IMR-90 (cell line): Measurements from ENCODE around the gene KRTAP12-3. TPM values are rescaled to one million over a fixed set of nuclear protein-coding genes. Genes with fewer than 3 reads are reported as not detected.

ENCODE experiments used
- ATAC-seq: fragments of 200-7000 bp; cut with Tn5 transposase; 2 replicates; pipeline ENCODE4 v1.9.1; 2020; ENCODE audit warnings: low read depth, mild to moderate bottlenecking, moderate library complexity
- BruUV-seq: library from RNA; stranded (reverse); fragments of 400-500 nt; replicated peaks from 2 replicates; lab custom pipeline; 2021; lab: Mats Ljungman, UMichigan
- CTCF ChIA-PET: fragments of 300-600 bp; formaldehyde crosslinking; extraction: SDS; loops from one replicate; lab custom pipeline; 2021; ENCODE audit warnings: antibody characterized with exemption; lab: Yijun Ruan, JAX
- POLR2A ChIA-PET: fragments of 300-600 bp; sonication (Branson Sonifier 250); formaldehyde crosslinking; loops from one replicate; lab custom pipeline; 2022; ENCODE audit warnings: antibody characterized with exemption; ENCODE audit not compliant: unreplicated experiment; lab: Charles Lee
- DNase-seq: peaks from one replicate; pipeline ENCODE4 v3.0.0; 2013
- H2AFZ ChIP-seq: replicated peaks from 2 replicates; pipeline ENCODE3; 2013; ENCODE audit warnings: low read length, mild to moderate bottlenecking; ENCODE audit not compliant: poor library complexity
- H2AK5ac ChIP-seq: 2 replicates; pipeline ENCODE4 v1.6.1; 2013; ENCODE audit warnings: low read depth, low read length, inconsistent platforms
- H2AK9ac ChIP-seq: replicated peaks from 2 replicates; pipeline ENCODE3; 2013; ENCODE audit warnings: mild to moderate bottlenecking, low read depth, low read length, moderate library complexity; ENCODE audit not compliant: poor library complexity
- H2BK120ac ChIP-seq: 2 replicates; pipeline ENCODE4 v1.6.1; 2013; ENCODE audit warnings: low read depth, low read length, inconsistent platforms
- H2BK15ac ChIP-seq: 3 replicates; pipeline ENCODE4 v1.6.1; 2013; ENCODE audit warnings: low read depth, low read length, inconsistent platforms
- H2BK20ac ChIP-seq: 2 replicates; pipeline ENCODE4 v1.6.1; 2013; ENCODE audit warnings: low read depth, mild to moderate bottlenecking, inconsistent platforms, low read length, moderate library complexity
- H2BK5ac ChIP-seq: 2 replicates; pipeline ENCODE4 v1.6.1; 2013; ENCODE audit warnings: mild to moderate bottlenecking, low read depth, low read length, inconsistent platforms; ENCODE audit not compliant: poor library complexity, severe bottlenecking
- H3K14ac ChIP-seq: replicated peaks from 2 replicates; pipeline ENCODE4 v1.6.1; 2013; ENCODE audit warnings: low read depth, low read length, inconsistent platforms
- H3K18ac ChIP-seq: 2 replicates; pipeline ENCODE4 v1.6.1; 2013; ENCODE audit warnings: low read depth, low read length, control low read depth
- H3K23ac ChIP-seq: 2 replicates; pipeline ENCODE4 v1.6.1; 2013; ENCODE audit warnings: low read depth, low read length, inconsistent platforms
- H3K27ac ChIP-seq: 2 replicates; pipeline ENCODE4 v1.5.1; 2013; ENCODE audit warnings: mild to moderate bottlenecking, control low read depth, low read length; ENCODE audit not compliant: insufficient read depth
- H3K27me3 ChIP-seq: 2 replicates; pipeline ENCODE4 v1.6.1; 2013; ENCODE audit warnings: low read length; ENCODE audit not compliant: control insufficient read depth, insufficient read depth
- H3K36me3 ChIP-seq: 2 replicates; pipeline ENCODE4 v1.6.1; 2013; ENCODE audit warnings: low read length, mixed read lengths; ENCODE audit not compliant: control insufficient read depth, insufficient read depth
- H3K4ac ChIP-seq: 2 replicates; pipeline ENCODE4 v1.6.1; 2013; ENCODE audit warnings: low read depth, low read length, inconsistent platforms
- H3K4me1 ChIP-seq: 2 replicates; pipeline ENCODE4 v1.6.1; 2013; ENCODE audit warnings: low read length, mixed read lengths; ENCODE audit not compliant: control insufficient read depth, insufficient read depth
- H3K4me2 ChIP-seq: 2 replicates; pipeline ENCODE4 v1.6.1; 2013; ENCODE audit warnings: low read depth, mild to moderate bottlenecking, control low read depth, low read length, moderate library complexity
- H3K4me3 ChIP-seq: 2 replicates; pipeline ENCODE4 v1.5.1; 2013; ENCODE audit warnings: low read depth, mild to moderate bottlenecking, control low read depth, low read length, moderate library complexity; ENCODE audit not compliant: insufficient read depth
- H3K56ac ChIP-seq: 2 replicates; pipeline ENCODE4 v1.6.1; 2013; ENCODE audit warnings: low read length, inconsistent platforms; ENCODE audit not compliant: insufficient read depth; ENCODE audit errors: extremely low read depth
- H3K79me1 ChIP-seq, 2 experiments: 2 replicates each; pipeline ENCODE4 v1.6.1; 2013; ENCODE audit warnings: low read length in 2 of 2, inconsistent platforms in 1 of 2, low read depth in 1 of 2
- H3K9ac ChIP-seq: 2 replicates; pipeline ENCODE4 v1.6.1; 2013; ENCODE audit warnings: low read depth, low read length, control low read depth
- H3K9me1 ChIP-seq: 2 replicates; pipeline ENCODE4 v1.6.1; 2013; ENCODE audit warnings: low read length, inconsistent platforms; ENCODE audit not compliant: insufficient read depth
- H3K9me3 ChIP-seq: 2 replicates; pipeline ENCODE4 v1.6.1; 2013; ENCODE audit warnings: low read length; ENCODE audit not compliant: control insufficient read depth, insufficient read depth
- H4K20me1 ChIP-seq: 2 replicates; pipeline ENCODE4 v1.6.1; 2013; ENCODE audit warnings: low read length, inconsistent platforms; ENCODE audit not compliant: insufficient read depth
- H4K5ac ChIP-seq: 2 replicates; pipeline ENCODE4 v1.6.1; 2013; ENCODE audit warnings: mild to moderate bottlenecking, low read depth, low read length, control low read depth
- H4K8ac ChIP-seq, 2 experiments: 2 replicates each; pipeline ENCODE4 v1.6.1; 2013; ENCODE audit warnings: low read depth in 2 of 2, low read length in 2 of 2, control low read depth in 1 of 2, inconsistent platforms in 1 of 2
- H4K91ac ChIP-seq: 2 replicates; pipeline ENCODE4 v1.6.1; 2013; ENCODE audit warnings: low read depth, low read length, inconsistent platforms; ENCODE audit not compliant: insufficient read depth
- BHLHE40 ChIP-seq: fragments of 150-350 bp; IDR thresholded peaks from 2 replicates; pipeline ENCODE4 v1.6.1; 2016; ENCODE audit warnings: mild to moderate bottlenecking, low read depth, low read length
- CEBPB ChIP-seq: IDR thresholded peaks from 2 replicates; pipeline ENCODE4 v1.6.1; 2012; ENCODE audit warnings: low read depth, low read length, improper control_type of control experiment
- CHD1 ChIP-seq: IDR thresholded peaks from 2 replicates; pipeline ENCODE4 v1.6.1; 2012; ENCODE audit warnings: low read depth, low read length, improper control_type of control experiment
- ELK1 ChIP-seq: fragments of 150-350 bp; IDR thresholded peaks from 2 replicates; pipeline ENCODE4 v1.6.1; 2016; ENCODE audit warnings: low read depth, mild to moderate bottlenecking, low read length, moderate library complexity, borderline replicate concordance
- FOS ChIP-seq: fragments of 150-350 bp; IDR thresholded peaks from 2 replicates; pipeline ENCODE4 v1.6.1; 2016; ENCODE audit warnings: low read depth, low read length
- MAFK ChIP-seq: IDR thresholded peaks from 2 replicates; pipeline ENCODE4 v1.6.1; 2012; ENCODE audit warnings: low read depth, low read length, improper control_type of control experiment
- MAZ ChIP-seq: IDR thresholded peaks from 2 replicates; pipeline ENCODE4 v1.6.1; 2012; ENCODE audit warnings: low read depth, mild to moderate bottlenecking, low read length, improper control_type of control experiment, moderate library complexity, borderline replicate concordance
- MXI1 ChIP-seq: IDR thresholded peaks from 2 replicates; pipeline ENCODE4 v1.6.1; 2012; ENCODE audit warnings: low read depth, mild to moderate bottlenecking, low read length, moderate library complexity, borderline replicate concordance
- NFE2L2 ChIP-seq: fragments of 150-350 bp; IDR thresholded peaks from 2 replicates; pipeline ENCODE4 v1.6.1; 2016; ENCODE audit warnings: low read depth, mild to moderate bottlenecking, low read length
- POLR2A ChIP-seq: IDR thresholded peaks from 2 replicates; pipeline ENCODE4 v1.6.1; 2012; ENCODE audit warnings: mild to moderate bottlenecking, low read depth, low read length
- RAD21 ChIP-seq: IDR thresholded peaks from 2 replicates; pipeline ENCODE4 v1.6.1; 2012; ENCODE audit warnings: low read length, improper control_type of control experiment
- RCOR1 ChIP-seq: IDR thresholded peaks from 2 replicates; pipeline ENCODE4 v1.6.1; 2012; ENCODE audit warnings: mild to moderate bottlenecking, low read length, improper control_type of control experiment; ENCODE audit not compliant: insufficient replicate concordance
- RFX5 ChIP-seq: IDR thresholded peaks from 2 replicates; pipeline ENCODE4 v1.8.0; 2012; ENCODE audit warnings: low read depth, mild to moderate bottlenecking, low read length, moderate library complexity
- SMC3 ChIP-seq: fragments of 150-350 bp; IDR thresholded peaks from 2 replicates; pipeline ENCODE4 v1.6.1; 2016; ENCODE audit warnings: low read depth, mild to moderate bottlenecking, antibody characterized with exemption, low read length, moderate library complexity
- WGBS, 2 experiments: methylation state at CpG; one replicate each; pipeline versions ENCODE4 v1.1.5 to v1.1.7; 2013; ENCODE audit warnings: missing lambda C conversion rate in 2 of 2; ENCODE audit not compliant: insufficient read length in 1 of 2; ENCODE audit errors: extremely low coverage in 2 of 2; 5-methylcytosine and 5-hydroxymethylcytosine counted together
- dilution Hi-C: fragments of 300-500 bp; cut with HindIII; formaldehyde crosslinking; loops from one replicate; pipeline ENCODE4 v1.14.3; 2018; ENCODE audit warnings: low sequenced_read_pairs; ENCODE audit not compliant: unreplicated experiment
- in situ Hi-C: fragments of 300-500 bp; cut with MboI; formaldehyde crosslinking; loops from 3 replicates; pipeline ENCODE4 v1.14.3; 2019; ENCODE audit warnings: low sequenced_read_pairs, inconsistent platforms, mixed read lengths
- intact Hi-C: fragments of 100-400 bp; cut with micrococcal nuclease; formaldehyde crosslinking; loops from 2 replicates; pipeline ENCODE4 v1.10.0; 2022
- polyA plus RNA-seq, 3 experiments: library from polyadenylated mRNA; depleted of rRNA; stranded (reverse); fragments of >200 nt; gene quantifications; 2 replicates each; pipeline ENCODE4 v1.2.3, GENCODE V29; 2012; ENCODE audit warnings: low replicate concordance in 1 of 3
- total RNA-seq: library from RNA; depleted of rRNA; stranded (reverse); fragments of >200 nt; gene quantifications from 2 replicates; pipeline ENCODE4 v1.2.3, GENCODE V29; 2012
- TF ChIP-seq, protein P1 (sequence below): fragments of 150-350 bp; IDR thresholded peaks from 2 replicates; pipeline ENCODE4 v1.6.1; 2017; ENCODE audit warnings: mild to moderate bottlenecking, antibody characterized with exemption, low read length, low read depth
- TF ChIP-seq, protein P2 (sequence below): conservative IDR thresholded peaks from 2 replicates; pipeline ENCODE4 v1.5.1; 2012; ENCODE audit warnings: mild to moderate bottlenecking, low read depth, low read length, improper control_type of control experiment

The KRTAP12-3 gene
- total and polyA plus RNA-seq, 2 of the 4 experiments (the other 2 are of a cell fraction): not detected

DNA sequence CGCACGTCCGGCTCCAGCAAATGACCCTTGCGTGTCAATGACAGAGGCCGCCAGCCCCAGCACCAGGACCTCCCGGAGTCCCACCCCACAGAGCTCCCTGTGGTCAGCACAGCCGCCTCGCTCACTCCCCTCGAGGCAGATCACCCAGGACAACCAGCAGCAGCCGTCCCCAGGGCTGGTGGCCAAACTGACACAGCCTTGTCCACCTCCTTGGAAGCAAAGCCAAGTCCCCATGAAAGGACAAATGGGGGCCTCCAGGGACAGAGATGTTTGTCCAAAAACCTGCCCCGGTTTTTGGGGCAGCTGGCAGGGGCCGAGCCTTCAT, 18.4 kb upstream of the KRTAP12-3 start:
- no peak overlapping the region for H4K91ac ChIP-seq
- intact Hi-C loops (no loop called here), in situ Hi-C loops (no loop called here), dilution Hi-C loops (no loop called here)
- no peak overlapping the region for H3K18ac ChIP-seq
- TF ChIP-seq MXI1 (no peak), CEBPB (no peak), NFE2L2 (no peak), FOS (no peak), SMC3 (no peak), CHD1 (no peak), BHLHE40 (no peak), ELK1 (no peak), RAD21 (no peak), POLR2A (no peak), MAFK (no peak), RCOR1 (no peak), MAZ (no peak), RFX5 (no peak)
- TF ChIP-seq, protein P1, sequence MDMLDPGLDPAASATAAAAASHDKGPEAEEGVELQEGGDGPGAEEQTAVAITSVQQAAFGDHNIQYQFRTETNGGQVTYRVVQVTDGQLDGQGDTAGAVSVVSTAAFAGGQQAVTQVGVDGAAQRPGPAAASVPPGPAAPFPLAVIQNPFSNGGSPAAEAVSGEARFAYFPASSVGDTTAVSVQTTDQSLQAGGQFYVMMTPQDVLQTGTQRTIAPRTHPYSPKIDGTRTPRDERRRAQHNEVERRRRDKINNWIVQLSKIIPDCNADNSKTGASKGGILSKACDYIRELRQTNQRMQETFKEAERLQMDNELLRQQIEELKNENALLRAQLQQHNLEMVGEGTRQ: no peak
- TF ChIP-seq, protein P2, sequence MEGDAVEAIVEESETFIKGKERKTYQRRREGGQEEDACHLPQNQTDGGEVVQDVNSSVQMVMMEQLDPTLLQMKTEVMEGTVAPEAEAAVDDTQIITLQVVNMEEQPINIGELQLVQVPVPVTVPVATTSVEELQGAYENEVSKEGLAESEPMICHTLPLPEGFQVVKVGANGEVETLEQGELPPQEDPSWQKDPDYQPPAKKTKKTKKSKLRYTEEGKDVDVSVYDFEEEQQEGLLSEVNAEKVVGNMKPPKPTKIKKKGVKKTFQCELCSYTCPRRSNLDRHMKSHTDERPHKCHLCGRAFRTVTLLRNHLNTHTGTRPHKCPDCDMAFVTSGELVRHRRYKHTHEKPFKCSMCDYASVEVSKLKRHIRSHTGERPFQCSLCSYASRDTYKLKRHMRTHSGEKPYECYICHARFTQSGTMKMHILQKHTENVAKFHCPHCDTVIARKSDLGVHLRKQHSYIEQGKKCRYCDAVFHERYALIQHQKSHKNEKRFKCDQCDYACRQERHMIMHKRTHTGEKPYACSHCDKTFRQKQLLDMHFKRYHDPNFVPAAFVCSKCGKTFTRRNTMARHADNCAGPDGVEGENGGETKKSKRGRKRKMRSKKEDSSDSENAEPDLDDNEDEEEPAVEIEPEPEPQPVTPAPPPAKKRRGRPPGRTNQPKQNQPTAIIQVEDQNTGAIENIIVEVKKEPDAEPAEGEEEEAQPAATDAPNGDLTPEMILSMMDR: no peak
- H3K4ac ChIP-seq: no peak overlapping the region
- H2AK9ac ChIP-seq: no peak overlapping the region
- H3K4me1 ChIP-seq: no peaks in the 10 kb centered on the region
- H4K8ac ChIP-seq: no peak overlapping the region
- no peak overlapping the region for H2BK5ac ChIP-seq
- H3K23ac ChIP-seq: no peak overlapping the region
- H2AFZ ChIP-seq: no peak overlapping the region
- no TSS peak for BruUV-seq
- no peaks in the 10 kb centered on the region for H3K36me3 ChIP-seq
- H3K9me3 ChIP-seq: peaks cover 10% of the 10 kb centered on the region
- CTCF ChIA-PET: no interaction called here
- H2BK20ac ChIP-seq: no peak overlapping the region
- no peak overlapping the region for H2BK120ac ChIP-seq
- H2BK15ac ChIP-seq: no peak overlapping the region
- H3K27ac ChIP-seq: no peak overlapping the region
- H3K56ac ChIP-seq: no peak overlapping the region
- H3K14ac ChIP-seq: no peak overlapping the region
- H3K4me2 ChIP-seq: no peak overlapping the region
- ATAC-seq (no peak), DNase-seq (no peak)
- POLR2A ChIA-PET: no interaction called here
- H4K20me1 ChIP-seq: no peaks in the 10 kb centered on the region
- H3K4me3 ChIP-seq: no peak overlapping the region
- no peak overlapping the region for H3K9ac ChIP-seq
- no peak overlapping the region for H2AK5ac ChIP-seq
- no peak overlapping the region for H4K5ac ChIP-seq
- WGBS, 2 experiments: 61% methylated on average over 6 of the region's 12 CpGs; no CpG with 5 or more reads in 1 of the 2 experiments
- no peaks in the 10 kb centered on the region for H3K79me1 ChIP-seq
- H3K9me1 ChIP-seq: no peaks in the 10 kb centered on the region
- no peaks in the 10 kb centered on the region; the same call in 1 of the 2 replicates for H3K27me3 ChIP-seq
